ENCODE data around the gene SPATA31C2.
"Not testable (repeated sequence)": the region's sequence is repeated elsewhere in the genome, so short reads cannot be mapped to it uniquely, and the experiment has no call there.

The SPATA31C2 gene

DNA sequence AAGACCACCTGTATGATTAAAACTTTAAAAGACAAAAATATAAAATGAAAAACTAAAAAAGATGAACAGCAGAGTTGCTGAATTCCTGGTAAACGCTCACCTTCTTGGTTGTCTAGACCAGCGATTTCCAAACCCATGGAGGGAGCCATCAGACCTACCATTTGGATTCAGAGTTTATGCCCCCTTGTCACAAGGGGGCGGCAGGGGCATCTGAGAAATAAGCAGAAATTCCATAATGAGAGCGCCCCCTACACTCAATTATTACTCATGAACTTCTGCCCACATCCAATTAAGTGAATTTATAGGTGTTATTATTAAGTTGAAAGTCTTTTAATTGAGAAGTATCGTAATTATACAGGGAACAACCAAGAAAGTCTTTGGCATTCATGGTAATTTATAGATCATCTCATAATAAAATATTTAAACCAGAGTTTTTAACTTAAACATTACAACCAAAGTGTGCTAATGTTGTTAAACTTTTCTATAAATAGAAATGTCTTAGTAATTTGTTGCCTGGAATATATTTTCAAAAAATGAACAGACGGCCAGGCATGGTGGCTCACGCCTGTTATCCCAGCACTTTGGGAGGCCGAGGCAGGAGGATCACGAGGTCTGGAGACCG lies 35.2 kb upstream of the SPATA31C2 start:
- Histone ChIP-seq H3K4me1 (ENCODE audit: control insufficient read depth, low read depth, low read length) (no peaks in the 10 kb centered on the region), H3K36me3 (ENCODE audit: control insufficient read depth, low read depth, low read length) (no peaks in the 10 kb centered on the region), H3K4me3 (ENCODE audit: low read length) (no peak overlapping the region), H3K27ac (ENCODE audit: low read length) (no peak overlapping the region), H3K9ac (ENCODE audit: low read length) (no peak overlapping the region), H3K9me3 (ENCODE audit: control insufficient read depth, low read depth, low read length) (no peaks in the 10 kb centered on the region), H3K27me3 (ENCODE audit: control insufficient read depth, insufficient read depth, low read length) (no peaks in the 10 kb centered on the region)

DNA sequence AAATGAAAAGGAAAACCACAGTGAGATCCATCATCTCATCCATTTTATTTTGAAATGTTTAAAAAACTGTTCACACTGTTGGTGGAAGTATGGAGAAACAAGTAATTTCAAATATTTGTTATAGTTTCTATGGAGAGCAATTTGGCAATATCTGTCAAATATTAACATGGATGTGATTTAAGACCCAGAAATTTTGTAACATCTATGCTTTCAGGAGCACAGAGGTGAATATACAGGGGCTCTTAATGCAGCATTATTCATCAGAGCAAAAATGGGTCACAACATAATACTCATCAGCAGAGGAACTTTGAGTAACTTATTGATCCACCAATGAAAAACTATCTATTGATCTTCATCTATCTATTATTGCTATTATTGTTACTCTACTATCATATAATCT lies 31.4 kb upstream of the SPATA31C2 start:
- Histone ChIP-seq H3K9me3 (ENCODE audit: control insufficient read depth, low read depth, low read length) (no peaks in the 10 kb centered on the region), H3K27me3 (ENCODE audit: control insufficient read depth, insufficient read depth, low read length) (no peaks in the 10 kb centered on the region), H3K27ac (ENCODE audit: low read length) (no peak overlapping the region), H3K4me1 (ENCODE audit: control insufficient read depth, low read depth, low read length) (no peaks in the 10 kb centered on the region), H3K36me3 (ENCODE audit: control insufficient read depth, low read depth, low read length) (no peaks in the 10 kb centered on the region), H3K4me3 (ENCODE audit: low read length) (no peak overlapping the region), H3K9ac (ENCODE audit: low read length) (no peak overlapping the region)

DNA sequence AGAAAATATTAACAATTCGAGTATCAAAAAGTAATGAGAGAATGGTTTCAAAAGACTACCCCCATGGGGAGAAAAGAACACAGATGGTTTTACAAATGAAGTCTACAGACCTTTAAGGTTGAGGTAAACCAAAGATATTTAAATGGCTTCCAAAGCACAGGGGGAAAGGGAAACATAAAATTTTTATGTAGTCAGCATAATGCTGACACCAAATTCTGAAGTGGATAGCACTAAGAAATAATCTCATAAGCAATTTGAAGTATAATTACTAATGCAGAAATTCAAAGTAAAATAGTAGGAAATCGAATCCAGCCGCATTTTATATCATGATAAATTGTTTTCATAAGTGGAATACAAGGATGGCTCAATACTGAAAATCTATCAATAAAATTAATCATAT lies 30.3 kb upstream of the SPATA31C2 start:
- Histone ChIP-seq H3K9me3 (ENCODE audit: control insufficient read depth, low read depth, low read length) (no peaks in the 10 kb centered on the region), H3K27ac (ENCODE audit: low read length) (no peak overlapping the region), H3K9ac (ENCODE audit: low read length) (no peak overlapping the region), H3K4me3 (ENCODE audit: low read length) (no peak overlapping the region), H3K36me3 (ENCODE audit: control insufficient read depth, low read depth, low read length) (no peaks in the 10 kb centered on the region), H3K27me3 (ENCODE audit: control insufficient read depth, insufficient read depth, low read length) (no peaks in the 10 kb centered on the region), H3K4me1 (ENCODE audit: control insufficient read depth, low read depth, low read length) (no peaks in the 10 kb centered on the region)

DNA sequence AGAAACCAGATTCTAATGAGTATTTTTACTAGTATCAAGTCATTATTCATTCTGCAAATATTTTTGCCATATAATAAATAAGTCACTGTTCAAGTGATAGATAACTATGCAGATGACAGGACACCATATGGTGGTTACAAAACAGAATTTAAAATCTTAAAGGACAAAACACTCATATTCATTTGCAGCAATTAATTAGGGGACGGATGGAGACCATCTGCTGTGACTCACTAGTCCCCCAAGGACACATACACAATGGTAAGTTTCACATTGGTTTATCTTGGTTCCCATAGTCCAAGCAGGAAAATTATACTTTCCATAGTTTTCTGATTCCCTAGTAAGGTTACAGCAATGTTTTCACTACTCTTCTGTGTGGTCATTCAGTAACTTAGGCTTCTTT lies 28.4 kb upstream of the SPATA31C2 start:
- Histone ChIP-seq H3K4me1 (ENCODE audit: control insufficient read depth, low read depth, low read length) (no peaks in the 10 kb centered on the region), H3K4me3 (ENCODE audit: low read length) (no peak overlapping the region), H3K9me3 (ENCODE audit: control insufficient read depth, low read depth, low read length) (no peaks in the 10 kb centered on the region), H3K9ac (ENCODE audit: low read length) (no peak overlapping the region), H3K36me3 (ENCODE audit: control insufficient read depth, low read depth, low read length) (no peaks in the 10 kb centered on the region), H3K27me3 (ENCODE audit: control insufficient read depth, insufficient read depth, low read length) (no peaks in the 10 kb centered on the region), H3K27ac (ENCODE audit: low read length) (no peak overlapping the region)

DNA sequence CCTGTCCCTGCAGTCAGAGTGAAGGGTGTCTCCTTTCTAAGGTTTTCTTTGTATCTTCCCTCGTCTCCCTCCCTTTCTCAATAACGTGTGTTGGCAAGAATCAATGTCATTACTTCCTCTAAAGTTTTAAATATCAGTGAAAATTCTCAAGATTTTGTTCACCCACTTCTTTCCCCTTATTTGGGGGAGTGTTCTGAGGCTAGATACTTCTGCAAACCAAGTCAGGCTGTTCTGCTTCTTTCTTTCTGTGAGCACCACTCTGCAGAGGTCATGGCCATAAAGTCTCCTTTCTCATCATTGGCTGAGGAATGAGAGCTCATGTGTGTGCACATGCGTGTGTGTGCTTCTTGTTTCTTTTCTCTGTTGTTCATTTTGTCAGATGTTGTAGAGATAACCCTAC lies 26.6 kb upstream of the SPATA31C2 start:
- H3K4me1 ChIP-seq (ENCODE audit: control insufficient read depth, low read depth, low read length), result peaks cover 9% of the 10 kb centered on the region
- H3K9me3 ChIP-seq (ENCODE audit: control insufficient read depth, low read depth, low read length), result no peaks in the 10 kb centered on the region
- H3K9ac ChIP-seq (ENCODE audit: low read length), result no peak overlapping the region
- H3K27me3 ChIP-seq (ENCODE audit: control insufficient read depth, insufficient read depth, low read length), result no peaks in the 10 kb centered on the region
- no peak overlapping the region for H3K4me3 ChIP-seq (ENCODE audit: low read length)
- no peaks in the 10 kb centered on the region for H3K36me3 ChIP-seq (ENCODE audit: control insufficient read depth, low read depth, low read length)
- no peak overlapping the region for H3K27ac ChIP-seq (ENCODE audit: low read length)

DNA sequence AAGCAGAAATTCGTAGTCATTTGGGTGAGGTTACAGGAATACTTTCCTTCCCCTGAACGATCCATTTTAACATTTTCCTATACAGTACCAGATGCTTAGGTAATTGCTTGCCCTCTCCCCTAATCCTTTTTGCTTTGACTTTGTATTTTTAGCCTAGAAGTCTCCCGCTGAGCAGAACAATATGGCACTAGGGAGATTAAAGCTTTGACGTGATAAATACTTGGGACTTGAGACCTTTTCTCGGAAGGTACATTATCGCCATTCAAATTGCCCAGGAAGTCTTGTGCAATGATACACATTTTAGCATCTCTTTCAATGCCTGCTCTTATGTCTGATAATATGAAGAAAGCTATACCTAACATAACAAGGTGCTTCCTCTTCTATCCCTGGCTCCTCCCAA lies 22.9 kb upstream of the SPATA31C2 start:
- Histone ChIP-seq H3K4me1 (ENCODE audit: control insufficient read depth, low read depth, low read length) (peaks cover 9% of the 10 kb centered on the region), H3K27ac (ENCODE audit: low read length) (no peak overlapping the region), H3K4me3 (ENCODE audit: low read length) (no peak overlapping the region), H3K9me3 (ENCODE audit: control insufficient read depth, low read depth, low read length) (no peaks in the 10 kb centered on the region), H3K9ac (ENCODE audit: low read length) (no peak overlapping the region), H3K27me3 (ENCODE audit: control insufficient read depth, insufficient read depth, low read length) (no peaks in the 10 kb centered on the region), H3K36me3 (ENCODE audit: control insufficient read depth, low read depth, low read length) (no peaks in the 10 kb centered on the region)

DNA sequence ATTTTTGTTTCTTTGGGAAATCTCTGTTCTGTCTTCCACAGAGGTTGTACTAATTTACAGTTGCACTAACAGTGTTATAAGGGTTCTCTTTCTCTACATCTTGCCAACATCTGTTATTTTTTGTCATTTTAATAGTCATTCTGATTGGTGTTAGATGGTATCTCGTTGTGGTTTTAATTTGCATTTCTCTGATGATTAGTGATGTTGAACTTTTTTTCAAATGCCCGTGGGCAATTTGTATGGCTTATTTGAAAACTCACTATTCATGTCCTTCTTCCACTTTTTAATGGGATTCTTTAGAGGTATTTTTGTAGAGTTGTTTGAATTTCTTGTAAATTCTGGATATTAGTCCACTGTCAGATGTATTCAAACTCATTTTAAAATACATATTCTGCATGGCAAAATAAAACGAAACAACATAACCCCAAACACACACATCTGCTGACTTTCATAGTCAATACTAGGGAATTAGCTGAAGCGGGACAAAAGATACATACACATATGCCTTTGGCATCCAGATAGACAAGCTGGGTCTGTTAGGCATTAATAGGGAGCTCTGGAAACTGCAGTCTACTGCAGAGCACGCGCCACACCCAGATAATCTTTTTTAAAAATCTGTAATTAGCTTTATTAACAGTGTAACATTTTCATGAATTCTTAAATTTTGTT lies 5.8 kb upstream of the SPATA31C2 start:
- Histone ChIP-seq H3K4me1 (ENCODE audit: control insufficient read depth, low read depth, low read length) (no peaks in the 10 kb centered on the region), H3K36me3 (ENCODE audit: control insufficient read depth, low read depth, low read length) (no peaks in the 10 kb centered on the region), H3K4me3 (ENCODE audit: low read length) (no peak overlapping the region), H3K9me3 (ENCODE audit: control insufficient read depth, low read depth, low read length) (no peaks in the 10 kb centered on the region), H3K27me3 (ENCODE audit: control insufficient read depth, insufficient read depth, low read length) (no peaks in the 10 kb centered on the region), H3K27ac (ENCODE audit: low read length) (no peak overlapping the region), H3K9ac (ENCODE audit: low read length) (no peak overlapping the region)

DNA sequence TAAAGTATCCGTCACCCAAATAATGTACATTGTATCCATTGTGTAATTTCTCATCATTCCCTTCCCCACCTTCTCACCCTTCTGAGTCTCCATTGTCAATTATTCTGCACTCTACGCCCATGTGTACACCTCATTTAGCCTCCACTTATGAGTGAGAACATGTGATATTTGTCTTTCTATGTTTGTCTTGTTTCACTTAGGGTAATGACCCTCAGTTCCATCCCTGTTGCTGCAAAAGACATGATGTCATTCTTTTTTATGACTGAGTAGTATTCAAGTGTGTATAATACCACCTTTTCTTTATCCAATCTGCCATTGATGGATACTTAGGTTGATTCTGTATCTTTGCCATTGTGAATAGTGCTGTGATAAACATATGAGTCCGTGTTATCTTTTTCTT lies 4.9 kb upstream of the SPATA31C2 start:
- Histone ChIP-seq H3K36me3 (ENCODE audit: control insufficient read depth, low read depth, low read length) (no peaks in the 10 kb centered on the region), H3K27ac (ENCODE audit: low read length) (no peak overlapping the region), H3K9ac (ENCODE audit: low read length) (no peak overlapping the region), H3K27me3 (ENCODE audit: control insufficient read depth, insufficient read depth, low read length) (no peaks in the 10 kb centered on the region), H3K4me1 (ENCODE audit: control insufficient read depth, low read depth, low read length) (no peaks in the 10 kb centered on the region), H3K9me3 (ENCODE audit: control insufficient read depth, low read depth, low read length) (no peaks in the 10 kb centered on the region), H3K4me3 (ENCODE audit: low read length) (no peak overlapping the region)

DNA sequence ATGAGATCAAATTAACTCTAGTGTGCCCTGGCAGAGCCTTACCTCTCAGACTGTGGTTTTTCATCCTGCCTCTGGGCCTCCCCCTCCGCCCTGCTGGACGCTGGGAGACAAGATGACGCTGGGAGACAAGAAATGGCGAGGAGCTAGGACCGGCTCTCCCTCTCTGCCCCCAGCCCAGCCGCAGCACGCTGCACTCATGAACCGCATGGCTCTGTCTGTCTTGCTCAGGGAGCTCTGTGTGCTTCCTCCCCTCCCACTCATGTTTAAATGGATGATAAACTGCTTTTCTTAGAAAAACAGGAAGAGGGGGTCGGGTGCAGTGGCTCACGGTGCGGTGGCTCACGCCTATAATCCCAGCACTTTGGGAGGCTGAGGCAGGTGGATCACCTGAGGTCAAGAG lies 4.7 kb downstream of the SPATA31C2 start:
- H3K4me3 ChIP-seq (ENCODE audit: low read length); H3K9ac ChIP-seq (ENCODE audit: low read length); H3K27me3 ChIP-seq (ENCODE audit: control insufficient read depth, insufficient read depth, low read length); H3K9me3 ChIP-seq (ENCODE audit: control insufficient read depth, low read depth, low read length); H3K4me1 ChIP-seq (ENCODE audit: control insufficient read depth, low read depth, low read length); H3K27ac ChIP-seq (ENCODE audit: low read length); H3K36me3 ChIP-seq (ENCODE audit: control insufficient read depth, low read depth, low read length): not testable (repeated sequence)

DNA sequence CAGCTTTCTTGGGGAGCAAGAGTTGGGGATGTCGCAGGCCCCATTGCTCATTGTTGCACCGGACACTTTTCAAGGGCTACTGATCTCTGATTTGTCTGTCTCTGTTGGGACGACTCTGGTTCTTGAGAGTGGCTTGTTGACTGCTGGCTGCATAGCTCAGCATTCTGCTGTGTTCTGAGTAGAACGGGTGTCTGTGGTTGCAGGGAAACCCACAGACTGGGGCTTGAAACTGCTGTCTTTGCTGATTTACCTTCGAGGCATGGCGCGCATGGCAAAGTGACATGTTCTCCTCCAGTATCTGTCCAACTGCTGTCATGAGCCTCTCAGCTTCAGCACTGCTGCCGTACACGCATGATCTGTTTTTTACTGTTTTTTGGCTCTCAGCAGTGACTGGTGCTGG lies 8.7 kb downstream of the SPATA31C2 start:
- not testable (repeated sequence) for H3K9ac ChIP-seq (ENCODE audit: low read length); H3K4me1 ChIP-seq (ENCODE audit: control insufficient read depth, low read depth, low read length); H3K4me3 ChIP-seq (ENCODE audit: low read length); H3K9me3 ChIP-seq (ENCODE audit: control insufficient read depth, low read depth, low read length); H3K27me3 ChIP-seq (ENCODE audit: control insufficient read depth, insufficient read depth, low read length); H3K27ac ChIP-seq (ENCODE audit: low read length); H3K36me3 ChIP-seq (ENCODE audit: control insufficient read depth, low read depth, low read length)

DNA sequence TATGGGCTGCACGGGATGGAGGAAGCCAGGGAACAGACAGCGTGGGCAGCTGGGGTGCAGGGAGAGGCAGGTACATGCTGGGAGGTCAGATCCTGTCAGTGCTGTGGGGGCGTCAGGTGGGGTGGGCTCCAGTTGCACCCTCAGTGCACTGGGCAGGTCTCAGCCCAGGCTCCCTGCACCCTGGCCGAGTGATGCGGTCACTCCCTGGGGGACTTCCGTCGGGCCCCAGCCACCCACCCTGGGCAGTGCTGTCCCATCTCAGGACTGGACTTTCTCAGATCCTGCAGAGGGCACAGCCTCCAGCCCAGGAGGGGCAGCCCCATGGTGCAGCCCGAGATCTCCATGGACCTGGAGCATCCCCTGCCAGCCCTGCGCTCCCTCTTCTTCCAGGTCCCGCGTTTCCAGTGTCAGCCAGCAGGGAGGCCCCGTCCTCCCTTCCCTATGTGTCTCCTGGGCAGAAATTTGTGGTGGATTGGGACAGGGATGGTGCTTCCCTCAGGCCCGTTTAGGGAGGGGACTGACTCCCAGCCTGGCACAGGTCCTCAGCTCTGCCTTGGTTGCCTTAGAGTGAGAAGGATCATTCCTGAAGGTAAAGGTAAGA lies 10.5 kb downstream of the SPATA31C2 start:
- H3K9me3 ChIP-seq (ENCODE audit: control insufficient read depth, low read depth, low read length); H3K27ac ChIP-seq (ENCODE audit: low read length); H3K4me1 ChIP-seq (ENCODE audit: control insufficient read depth, low read depth, low read length); H3K4me3 ChIP-seq (ENCODE audit: low read length); H3K9ac ChIP-seq (ENCODE audit: low read length); H3K36me3 ChIP-seq (ENCODE audit: control insufficient read depth, low read depth, low read length); H3K27me3 ChIP-seq (ENCODE audit: control insufficient read depth, insufficient read depth, low read length): not testable (repeated sequence)

DNA sequence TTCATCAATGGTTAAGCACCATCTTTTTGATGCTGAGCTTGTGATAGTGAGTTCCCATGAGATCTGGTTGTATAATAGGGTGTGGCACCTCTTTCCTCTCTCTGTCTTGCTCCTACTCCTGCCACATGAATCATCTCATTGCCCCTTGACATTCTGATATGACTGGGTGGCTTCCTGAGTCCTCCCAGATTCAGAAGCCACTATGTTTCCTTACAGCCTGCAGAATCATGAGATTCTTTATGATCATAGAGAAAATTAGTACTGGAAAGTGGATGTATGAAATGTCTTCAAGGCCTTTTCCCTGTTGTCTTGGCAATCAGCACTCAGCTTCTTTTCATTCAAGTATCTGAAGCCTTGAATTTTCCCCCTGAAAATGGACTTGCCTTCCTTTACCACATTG lies 14.9 kb downstream of the SPATA31C2 start:
- H3K27me3 ChIP-seq (ENCODE audit: control insufficient read depth, insufficient read depth, low read length); H3K4me1 ChIP-seq (ENCODE audit: control insufficient read depth, low read depth, low read length); H3K36me3 ChIP-seq (ENCODE audit: control insufficient read depth, low read depth, low read length); H3K4me3 ChIP-seq (ENCODE audit: low read length); H3K9me3 ChIP-seq (ENCODE audit: control insufficient read depth, low read depth, low read length); H3K9ac ChIP-seq (ENCODE audit: low read length); H3K27ac ChIP-seq (ENCODE audit: low read length): not testable (repeated sequence)
